Hypothalamus (tissue), 51 donors: ENCODE data around the gene UBR3.
"Not testable (repeated sequence)": the region's sequence is repeated elsewhere in the genome, so short reads cannot be mapped to it uniquely, and the experiment has no call there.

Experiments used
- DNase-seq, 51 donors: peaks; one replicate each; lab custom pipeline; 2025; lab: John Stamatoyannopoulos, UW

Gene UBR3

DNA sequence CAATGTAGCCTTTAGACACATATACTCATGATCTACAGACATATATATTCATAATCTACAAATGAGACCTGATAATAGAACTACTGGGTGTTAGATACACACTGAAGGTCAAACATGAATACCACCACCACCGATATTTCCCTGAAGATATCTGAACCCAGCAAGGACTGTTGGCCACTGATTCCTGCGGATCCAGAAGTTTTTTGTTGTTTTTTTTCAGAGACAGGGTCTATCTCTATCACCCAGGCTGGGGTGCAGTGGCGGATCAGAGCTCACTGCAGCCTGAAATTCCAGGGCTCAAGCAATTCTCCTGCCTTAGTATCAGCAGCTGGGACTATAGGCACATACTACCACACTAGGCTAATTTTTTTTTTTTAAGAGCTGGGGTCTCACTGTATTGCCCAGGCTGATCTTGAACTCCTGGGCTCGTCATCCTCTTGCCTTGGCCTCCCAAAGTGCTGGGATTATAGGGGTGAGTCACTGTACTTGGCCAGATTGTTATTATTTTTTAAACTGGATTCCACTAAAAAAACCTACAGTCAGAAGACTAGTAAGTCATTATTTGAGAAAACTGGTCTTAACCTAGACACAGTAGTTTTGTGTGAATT is 4.4 kb upstream of the UBR3 start:
- DNase-seq: no peak

GRCh38 chr2:169823996-169824372 is 3.3 kb upstream of the UBR3 start:
- DNase-seq: no peak

DNA sequence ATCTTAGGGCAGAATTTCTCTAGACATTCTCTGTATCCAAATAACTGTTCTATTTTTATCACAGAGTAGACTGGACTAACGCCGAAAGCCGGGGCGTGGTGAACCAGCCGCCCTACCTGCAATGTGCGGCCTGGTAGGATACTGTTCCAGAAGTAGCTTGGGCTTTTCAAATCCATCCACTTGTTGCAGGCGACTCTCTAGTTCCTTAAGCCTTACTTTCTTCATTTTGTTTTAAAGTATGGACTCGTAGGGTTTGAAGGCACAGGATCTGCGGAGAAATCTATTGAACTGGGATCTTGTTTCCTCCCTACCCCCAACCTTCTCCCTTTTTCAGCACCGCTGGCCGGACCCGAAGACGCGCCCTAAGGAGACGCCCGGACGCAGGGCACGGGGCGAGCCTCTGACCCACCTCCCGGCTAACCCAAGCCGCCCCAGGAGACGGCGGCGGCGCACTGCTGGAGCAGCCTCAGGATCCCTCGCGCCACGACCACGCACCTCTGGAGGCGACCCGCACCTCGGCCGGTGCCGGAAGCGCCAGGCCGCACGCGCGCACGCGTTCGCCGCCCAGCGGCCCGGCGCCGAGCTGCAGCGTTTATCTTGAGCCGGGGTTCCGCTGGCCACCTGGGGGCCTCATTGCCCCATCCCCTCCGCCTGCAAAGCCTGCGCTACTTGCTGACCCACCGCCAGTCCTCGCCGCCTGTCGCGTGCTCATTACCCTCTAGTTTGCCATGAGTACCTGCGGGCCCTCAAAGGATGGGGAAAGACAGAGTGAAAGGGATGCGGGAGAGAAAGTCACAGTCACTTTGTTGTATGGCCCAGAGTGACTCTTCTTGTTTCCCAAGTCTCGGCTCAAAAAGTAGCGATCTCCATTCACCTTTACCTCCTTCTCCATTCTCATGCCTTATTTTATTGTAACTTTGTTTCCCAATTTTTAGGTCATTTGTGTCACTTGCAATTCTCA is 2.6 kb upstream of the UBR3 start, which contains the start of gene METTL5:
Gene METTL5, minus strand, starts transcription at position 533 of the 961 bp plus-strand sequence. Its CDS starts 308 bp downstream, at position 225.
- DNase-seq: peak; percentile 8 to 90 (median 74)

- DNase-seq: peak in 40 of 51 donors; percentile 3 to 77 (median 26)
These were observed 1.0 kb downstream of the UBR3 start for GRCh38 chr2:169828141-169828811.

GRCh38 chr2:169834401-169834800 is 7.1 kb downstream of the UBR3 start:
- no peak for DNase-seq

- DNase-seq: no peak
These were observed 11.7 kb downstream of the UBR3 start for GRCh38 chr2:169838743-169839489.

DNA sequence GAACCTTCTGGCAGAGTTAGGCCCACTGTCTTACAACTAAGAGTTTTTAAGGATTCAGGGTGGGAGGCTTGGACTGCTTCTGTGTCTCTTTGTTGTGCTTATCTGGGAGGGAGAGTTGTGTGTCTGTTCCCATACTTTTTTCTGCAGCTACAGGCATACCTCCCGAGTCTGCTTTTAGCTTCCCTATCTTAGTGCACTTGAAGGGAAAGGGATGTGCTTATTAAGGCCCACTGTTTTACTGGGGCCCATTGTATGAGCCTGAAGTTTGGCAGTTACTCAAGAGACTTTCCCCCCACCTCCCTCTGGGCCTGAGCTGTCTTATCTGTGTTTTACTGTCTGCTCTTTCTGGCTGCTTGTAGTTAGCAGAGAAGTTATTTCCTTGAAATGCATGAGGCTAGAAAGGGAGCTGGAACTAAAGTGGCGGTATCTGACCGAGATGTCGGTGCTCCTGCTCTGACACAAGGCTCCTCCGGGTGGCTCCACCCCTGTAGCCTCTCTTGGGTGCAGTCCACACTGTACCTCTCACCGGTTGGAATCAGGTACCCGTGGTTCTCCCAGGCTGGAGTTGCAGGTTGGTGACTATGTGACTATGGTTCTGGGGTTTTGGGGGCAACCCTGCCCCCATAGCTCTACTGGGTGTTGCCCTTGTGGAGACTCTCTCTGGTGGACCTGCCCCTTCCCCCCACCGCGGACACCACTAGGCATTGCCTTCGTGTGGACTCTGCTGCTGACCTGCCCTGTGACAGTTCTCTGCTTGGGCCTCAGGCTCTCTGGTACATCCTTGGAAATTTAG is 12.9 kb downstream of the UBR3 start:
- peak in 1 of 51 donors; percentile 9 for DNase-seq

- DNase-seq: no peak
These were observed 13.5 kb downstream of the UBR3 start for GRCh38 chr2:169840747-169841142.

- not testable (repeated sequence) for DNase-seq
These were observed 14.4 kb downstream of the UBR3 start for GRCh38 chr2:169841625-169842024.

- DNase-seq: no peak
These were observed 17.8 kb downstream of the UBR3 start for GRCh38 chr2:169845016-169845415.

DNA sequence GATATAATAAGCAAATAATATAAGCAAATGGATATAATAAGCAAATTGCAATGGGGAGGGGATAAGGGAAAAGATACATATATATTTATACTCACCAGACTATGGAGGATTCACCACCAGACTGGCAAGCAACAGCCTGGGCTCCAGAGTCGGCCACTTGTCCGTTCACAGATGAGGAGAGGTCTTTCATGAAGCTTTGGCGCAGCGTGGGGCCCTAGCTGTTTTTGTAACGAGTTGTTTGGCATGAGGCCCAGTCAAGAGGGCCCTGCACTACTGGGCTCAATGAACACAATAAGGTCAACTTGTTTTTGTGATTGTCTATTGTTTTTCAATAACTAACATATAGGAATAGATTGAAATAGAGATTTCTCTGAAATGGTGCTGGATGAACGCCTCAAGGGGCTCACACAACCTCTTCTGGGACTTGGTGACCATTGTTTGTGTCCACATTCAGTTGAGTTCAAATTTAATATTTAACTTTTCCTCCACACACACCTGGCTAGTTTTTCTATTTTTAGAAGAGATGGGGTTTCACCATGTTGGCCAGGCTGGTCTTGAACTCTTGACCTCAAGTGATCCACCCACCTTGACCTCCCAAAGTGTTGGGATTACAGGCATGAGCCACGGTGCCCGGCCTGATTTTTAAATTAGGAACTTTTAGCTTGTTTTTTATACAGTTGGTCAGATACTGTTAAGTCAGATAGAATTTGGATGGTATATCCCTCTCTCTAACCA is 21.9 kb downstream of the UBR3 start:
- DNase-seq: peak in 36 of 51 donors; percentile 1 to 69 (median 32)

DNA sequence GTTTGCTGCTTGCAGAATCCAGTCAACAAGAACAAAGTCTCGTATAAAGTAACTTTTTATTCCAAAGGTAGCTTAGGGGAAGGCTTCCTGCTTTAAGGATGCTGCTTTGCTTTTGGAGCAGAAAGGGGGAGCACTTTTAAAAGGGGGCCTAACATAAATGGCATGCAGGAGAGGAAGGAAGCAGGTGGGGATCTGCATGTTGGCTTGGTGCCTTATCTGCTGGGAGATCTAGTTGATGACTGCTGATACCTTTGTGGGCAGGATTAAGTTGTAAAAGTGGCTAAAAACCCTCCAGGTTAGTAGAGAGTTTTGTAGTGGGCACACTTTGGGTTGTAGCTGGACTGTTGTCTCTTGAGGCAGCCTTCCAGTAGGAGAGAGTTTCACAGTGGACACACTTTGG is 22.5 kb downstream of the UBR3 start:
- no peak for DNase-seq

DNA sequence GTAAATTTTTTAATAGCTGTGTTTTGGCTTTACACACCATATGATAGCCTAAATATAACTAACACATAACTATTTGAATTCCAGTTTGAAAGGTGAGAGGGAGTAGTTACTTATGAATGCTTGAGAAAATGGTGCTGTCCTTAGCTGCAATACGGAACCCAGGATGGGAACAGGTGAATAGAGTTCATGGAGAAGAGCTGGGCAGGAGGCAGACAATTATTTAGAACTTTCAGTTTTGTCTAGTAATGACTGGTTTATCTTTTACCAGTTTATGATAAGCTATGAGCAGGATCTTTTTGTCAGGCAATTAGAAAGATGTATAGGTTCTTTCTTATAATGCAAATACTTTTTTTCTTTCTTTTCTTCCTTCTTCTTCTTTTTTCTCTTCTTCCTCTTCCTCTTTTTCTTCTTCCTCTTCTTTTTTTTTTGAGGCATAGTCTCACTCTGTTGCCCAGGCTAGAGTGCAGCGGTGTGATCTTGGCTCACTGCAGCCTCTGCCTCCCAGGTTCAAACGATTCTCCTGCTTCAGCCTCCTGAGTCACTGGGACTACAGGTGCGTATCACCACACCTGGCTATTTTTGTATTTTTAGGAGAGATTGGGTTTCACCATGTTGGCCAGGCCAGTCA is 25.9 kb downstream of the UBR3 start:
- DNase-seq: no peak

- not testable (repeated sequence) for DNase-seq
These were observed 28.3 kb downstream of the UBR3 start for GRCh38 chr2:169855281-169856258.

GRCh38 chr2:169859423-169859822 is 32.2 kb downstream of the UBR3 start:
- no peak for DNase-seq

DNA sequence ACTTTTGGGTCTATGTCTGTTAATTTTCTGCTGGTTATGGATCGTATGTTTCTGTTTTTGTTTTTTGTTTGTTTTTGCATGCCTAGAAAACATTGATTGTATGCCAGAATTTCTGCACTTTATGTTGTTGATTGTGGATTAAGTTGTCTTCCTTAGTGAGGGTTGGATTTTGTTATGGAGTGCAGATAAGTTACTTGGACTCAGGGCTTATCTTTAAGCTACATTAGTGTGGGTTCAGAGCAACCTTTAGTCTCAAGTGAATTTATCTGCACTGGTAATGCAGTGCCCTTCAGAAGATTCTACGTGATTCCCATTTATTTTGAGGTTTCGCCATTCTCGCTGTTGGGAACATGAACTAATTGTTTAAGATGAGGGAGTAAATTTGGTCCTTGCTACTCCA is 32.9 kb downstream of the UBR3 start:
- no peak for DNase-seq

DNA sequence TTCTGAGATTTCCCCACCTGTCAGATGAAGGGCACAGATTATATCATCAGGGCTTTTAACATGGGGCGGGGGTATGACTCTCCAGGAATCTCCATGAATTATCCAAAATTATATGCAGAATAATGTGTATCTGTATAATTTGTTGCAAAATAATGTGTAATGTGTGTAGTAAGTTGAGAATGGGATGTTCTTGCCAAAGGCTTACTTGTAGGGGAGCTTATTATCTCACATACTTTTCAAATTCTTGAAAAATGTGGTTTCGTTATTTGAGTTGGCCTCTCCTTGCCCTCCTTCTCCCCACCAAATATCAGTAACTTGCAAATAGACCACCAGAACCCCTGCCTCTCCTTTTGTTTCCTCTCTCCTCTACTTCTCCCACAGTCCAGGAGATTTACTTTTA is 35.6 kb downstream of the UBR3 start:
- no peak for DNase-seq
